GM18508 (cell line): ENCODE results near the gene GRIK4.

Source experiments
- ATAC-seq: cut with Tn5 transposase; IDR thresholded peaks from one replicate; pipeline ENCODE4 v1.9.1; 2021; ENCODE audit warnings: moderate number of reproducible peaks; ENCODE audit not compliant: insufficient read depth, unreplicated experiment

GRIK4 gene

DNA sequence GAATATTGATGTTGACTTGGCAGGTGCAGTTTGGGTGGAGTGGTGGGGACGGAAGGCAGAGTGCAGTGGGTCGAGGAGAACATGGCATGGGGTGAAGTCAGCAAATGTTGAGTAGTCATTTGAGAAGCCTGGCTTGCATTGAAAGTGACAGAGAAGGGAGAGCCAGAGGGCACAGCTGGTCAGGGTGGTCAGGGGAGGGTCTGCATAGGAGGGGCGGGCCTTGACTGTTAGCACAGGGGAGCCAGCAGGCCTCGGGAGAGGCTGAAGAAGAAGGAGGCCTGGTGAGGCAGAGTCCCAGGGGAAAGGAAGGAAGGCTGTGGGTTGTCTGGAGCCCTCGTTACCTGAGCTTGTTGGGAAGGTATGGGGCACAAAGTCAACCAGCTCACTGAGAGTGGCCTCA lies 281.6 kb downstream of the GRIK4 start:
- ATAC-seq = no peak

DNA sequence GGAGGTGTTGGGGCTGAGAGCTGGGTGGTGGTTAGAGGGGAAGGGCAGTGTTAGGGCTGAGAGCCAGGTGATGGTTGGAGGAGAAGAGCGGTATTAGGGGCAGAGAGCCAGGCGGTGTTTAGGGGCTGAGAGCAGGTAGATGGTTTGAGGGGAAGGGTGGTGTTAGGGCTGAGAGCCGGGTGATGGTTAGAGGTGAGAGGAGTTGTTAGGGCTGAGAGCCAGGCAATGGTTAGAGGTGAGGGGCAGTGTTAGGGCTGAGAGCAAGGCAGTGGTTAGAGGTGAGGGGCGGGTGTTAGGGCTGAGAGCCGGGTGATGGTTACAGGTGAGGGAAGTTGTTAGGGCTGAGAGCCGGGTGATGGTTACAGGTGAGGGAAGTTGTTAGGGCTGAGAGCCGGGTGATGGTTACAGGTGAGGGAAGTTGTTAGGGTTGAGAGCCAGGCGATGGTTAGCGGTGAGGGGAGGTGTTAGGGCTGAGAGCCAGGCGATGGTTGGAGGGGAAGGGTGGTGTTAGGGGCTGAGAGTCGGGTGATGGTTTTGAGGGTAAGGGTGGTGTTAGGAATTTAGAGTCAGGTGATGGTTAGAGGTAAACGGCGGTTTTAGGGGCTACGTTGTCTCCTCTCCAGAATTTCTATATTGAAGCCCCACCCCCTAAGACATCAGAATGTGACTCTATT lies 282.4 kb downstream of the GRIK4 start:
- ATAC-seq = no peak

DNA sequence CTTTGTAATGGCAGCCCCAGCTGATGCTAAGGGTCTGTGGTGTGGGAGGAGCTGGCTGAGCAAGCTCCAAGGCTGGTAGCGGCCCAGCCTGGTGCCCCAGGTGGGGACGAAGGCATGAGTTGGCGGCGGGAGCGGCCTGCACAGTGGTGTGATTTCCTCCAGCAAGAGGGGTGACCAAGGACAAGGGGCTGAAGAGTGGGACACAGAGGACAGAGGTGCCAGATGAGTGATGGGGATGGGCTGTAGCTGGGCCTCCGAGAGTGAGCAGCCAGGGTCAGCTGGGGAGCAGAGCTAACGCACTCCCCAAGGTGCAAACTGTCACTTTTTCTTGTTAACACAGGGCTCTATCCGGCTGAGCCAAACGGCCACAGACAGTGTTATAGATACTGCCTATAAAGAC lies 283.2 kb downstream of the GRIK4 start:
- ATAC-seq = no peak

DNA sequence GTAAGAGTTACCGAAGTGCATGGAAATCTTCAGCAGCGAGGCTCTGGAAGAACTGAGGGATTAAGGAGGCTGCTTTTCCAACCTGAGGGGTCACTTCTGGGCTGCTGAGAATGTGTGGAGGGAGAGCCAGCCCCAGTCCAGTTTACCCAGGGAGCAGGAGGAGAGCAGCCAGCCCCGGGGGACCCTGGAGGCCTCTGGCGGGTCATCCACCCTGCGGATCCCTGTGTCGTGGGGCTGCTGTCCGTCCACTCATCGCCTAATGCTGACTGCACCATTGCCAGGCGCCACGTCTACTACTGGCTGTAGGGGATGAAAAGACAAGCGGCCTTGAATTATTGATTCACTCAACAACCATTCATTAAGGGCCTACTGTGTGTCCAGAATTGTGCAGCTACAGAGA lies 283.6 kb downstream of the GRIK4 start:
- ATAC-seq = no peak

DNA sequence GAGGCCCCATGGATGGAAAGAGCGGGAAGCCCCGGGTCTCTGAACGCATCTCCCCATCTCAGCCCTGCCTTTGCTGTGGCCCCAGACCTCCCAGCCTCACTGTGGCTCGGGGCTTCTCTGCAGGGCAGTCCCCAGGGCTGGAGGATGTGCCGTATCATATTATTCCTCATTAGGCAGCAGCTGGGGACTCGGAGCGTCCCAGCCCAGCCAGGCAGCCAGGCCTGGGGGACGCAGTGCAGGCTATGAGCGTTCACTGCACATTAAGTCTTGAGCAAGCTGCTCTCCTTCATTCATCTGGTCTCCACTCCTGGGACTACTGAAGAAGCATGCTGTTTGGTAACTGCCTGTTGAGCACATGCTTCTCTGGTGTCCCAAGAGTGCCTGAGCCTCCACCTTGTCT lies 285.6 kb downstream of the GRIK4 start:
- no peak for ATAC-seq

DNA sequence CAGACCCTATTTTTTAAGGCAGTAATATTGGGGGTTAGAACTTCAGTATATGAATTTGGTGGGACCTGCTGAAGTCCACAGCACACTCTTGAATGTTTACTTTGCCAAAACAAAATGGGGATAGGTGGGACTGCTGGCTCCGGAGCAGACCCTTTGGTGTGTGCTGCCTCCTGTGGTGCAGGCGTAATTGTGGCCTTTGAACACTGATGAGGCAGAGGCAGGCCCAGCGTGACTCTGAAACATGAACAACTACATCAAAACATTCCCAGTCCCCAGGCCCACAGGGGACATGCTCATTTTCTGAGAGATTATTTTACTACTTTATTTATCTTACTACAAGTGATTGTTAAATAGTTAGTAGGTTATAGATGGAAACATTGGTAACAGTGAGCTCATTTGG lies 287.3 kb downstream of the GRIK4 start:
- ATAC-seq = no peak

DNA sequence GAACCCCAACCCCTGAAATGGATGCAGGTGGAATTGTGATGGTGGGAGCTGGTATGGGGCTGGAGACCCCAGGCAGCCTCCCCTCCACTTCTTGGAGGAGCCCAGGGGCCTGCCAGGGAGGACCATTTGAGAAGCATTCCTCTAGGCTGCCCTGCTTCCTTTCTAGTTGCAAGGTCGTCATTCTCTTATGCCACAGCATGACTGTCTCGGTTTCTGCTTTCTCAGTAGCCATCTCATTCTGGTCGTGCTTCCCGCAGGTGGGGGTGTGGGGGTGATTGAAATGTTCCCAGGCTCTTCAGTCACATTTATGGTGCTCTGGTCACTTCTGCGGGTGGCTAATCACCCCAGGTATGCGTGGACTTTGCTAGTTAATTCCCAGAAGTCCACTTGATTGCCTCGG lies 288.7 kb downstream of the GRIK4 start:
- ATAC-seq = no peak

DNA sequence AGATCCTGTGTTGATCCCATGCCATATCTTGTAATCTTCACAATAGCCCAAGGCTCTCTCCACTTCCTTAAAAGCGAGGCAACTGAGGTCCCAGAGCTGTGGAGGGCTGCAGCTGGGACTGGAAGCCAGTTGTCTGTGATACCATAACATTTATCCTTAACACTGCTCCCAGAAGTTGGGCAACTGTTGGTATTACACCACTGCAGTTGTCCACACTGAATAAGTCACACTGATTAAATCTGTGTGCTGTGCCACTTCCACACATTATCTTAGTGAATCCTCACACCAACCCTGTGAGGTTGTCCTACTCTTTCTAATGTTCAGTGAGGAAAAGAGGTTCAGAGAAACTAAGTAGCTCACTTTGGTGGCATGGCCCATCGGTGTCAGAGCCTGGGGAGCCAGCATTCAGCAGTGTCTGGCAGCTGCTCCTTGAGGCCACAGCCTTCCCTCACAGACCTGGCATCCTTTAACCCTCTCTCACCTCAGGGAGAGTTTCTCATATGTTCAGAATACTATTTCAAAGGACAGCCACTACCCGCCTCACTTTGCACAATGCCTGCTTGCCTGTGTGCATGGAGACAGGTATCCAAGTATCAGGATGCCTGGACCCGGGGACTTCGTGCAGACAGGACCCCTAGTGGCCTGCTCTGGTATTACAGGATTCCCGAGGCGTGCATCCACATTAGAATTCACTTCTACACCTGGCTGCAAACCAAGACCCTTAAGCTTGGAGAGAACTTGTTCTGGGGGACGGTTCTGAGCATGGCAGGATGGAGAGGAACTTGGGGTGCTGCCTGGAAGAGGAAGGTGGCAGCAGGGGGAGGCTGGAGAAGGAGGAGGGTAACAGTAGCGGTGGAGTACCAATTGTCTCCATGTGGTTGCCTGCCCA lies 290.5 kb downstream of the GRIK4 start:
- ATAC-seq = no peak

DNA sequence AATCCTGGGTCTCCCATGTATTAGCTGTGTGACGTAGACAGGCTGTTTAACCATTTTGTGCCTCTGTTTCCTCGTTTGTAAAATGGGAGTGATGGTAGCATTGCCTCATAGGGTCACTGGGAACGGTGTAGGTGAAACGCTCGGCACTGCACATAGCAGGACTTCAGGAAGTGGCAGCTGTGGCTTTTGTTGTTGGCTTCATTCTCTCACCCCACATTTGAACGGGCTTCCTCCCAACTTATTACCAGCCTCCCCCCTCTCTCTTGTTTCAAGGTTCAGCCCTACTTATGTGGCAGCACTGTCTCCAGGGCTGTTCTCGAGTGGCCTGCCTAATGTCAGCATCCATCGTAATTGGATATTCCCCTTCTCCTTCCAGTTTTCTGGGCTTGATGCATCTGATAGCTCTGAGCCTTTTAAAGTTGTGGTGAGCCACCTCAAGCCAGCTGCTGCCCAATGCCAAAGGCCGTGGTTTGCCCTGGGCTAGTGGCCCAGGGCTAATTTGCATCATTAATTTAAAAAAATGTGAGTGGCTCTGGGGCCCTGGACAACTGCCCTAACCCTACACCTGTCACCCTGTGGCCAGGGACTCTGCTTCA lies 294.5 kb downstream of the GRIK4 start:
- ATAC-seq = no peak

DNA sequence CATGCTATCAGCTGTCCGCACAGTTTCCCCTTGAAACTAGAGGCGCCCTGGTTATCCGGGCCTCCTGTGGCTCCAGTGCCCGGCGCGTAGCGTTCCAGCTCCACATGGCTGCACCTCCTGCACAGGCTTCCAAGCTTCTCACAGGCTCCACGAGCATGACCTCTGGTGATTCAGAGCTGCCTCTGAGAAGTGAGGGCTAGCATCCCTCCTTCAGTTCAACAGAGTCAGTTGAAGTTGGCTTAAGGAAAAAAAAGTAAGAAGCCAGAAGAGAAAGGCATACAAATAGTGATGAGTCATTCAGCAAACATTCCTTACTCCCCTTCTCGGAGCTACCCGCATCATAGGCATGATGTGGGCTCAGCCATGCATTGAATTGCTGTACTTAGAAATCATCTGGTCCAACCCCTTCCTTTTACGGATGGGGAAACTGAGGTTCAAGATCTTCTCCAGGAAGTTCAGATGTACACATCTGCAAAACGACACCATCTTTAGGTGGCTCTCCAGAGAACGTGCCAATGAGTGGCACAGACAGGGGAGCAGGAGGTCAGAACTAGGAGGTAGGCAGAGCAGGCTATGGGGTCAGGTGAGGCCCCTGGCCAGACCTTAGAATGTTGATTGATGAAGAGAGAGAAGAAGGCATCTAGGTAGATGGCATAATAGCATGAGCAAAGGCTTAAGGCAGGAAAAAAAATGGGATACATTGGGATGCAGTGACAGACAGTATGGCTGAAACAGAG lies 296.0 kb downstream of the GRIK4 start:
- no peak for ATAC-seq

DNA sequence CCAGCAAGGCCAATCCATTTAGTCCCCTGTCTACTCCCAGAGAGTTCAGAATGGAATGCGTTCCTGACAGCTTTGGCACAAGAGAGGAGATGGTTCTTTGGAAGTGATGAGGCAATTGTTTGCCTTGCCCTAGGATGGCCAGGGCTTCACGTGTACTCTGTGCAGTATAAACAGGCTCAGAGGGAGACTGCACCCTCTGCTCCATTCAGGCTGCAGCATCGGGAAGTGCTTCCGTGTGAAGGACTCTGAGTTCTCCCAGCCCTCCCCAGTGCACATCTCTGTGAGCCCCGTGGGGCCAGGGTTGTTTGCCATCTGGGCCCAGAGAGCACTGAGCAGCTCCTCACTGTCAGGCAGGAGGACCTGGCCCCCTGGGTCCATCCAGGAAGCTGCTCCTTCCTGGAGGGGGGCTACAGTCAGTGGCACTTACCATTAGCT lies 297.1 kb downstream of the GRIK4 start:
- ATAC-seq = no peak

DNA sequence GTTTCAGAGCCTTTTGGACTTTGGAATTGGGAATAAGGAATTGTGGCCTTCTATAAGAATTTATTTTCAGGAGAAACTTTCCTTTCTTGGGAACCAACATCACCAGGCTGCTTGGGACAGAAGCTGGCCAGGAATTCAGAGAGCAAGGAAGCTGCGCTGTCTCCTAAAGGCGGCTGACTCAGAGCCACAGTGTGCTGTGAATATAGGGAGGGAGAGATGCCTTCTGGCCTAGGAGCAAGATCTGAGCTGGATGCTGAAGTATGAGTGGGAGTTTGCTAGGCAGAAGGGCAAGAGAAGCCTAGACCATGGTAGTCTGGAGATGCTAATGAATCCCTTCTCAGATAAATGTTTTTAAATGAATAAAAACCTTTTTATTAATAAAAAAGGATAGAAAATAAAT lies 298.7 kb downstream of the GRIK4 start:
- ATAC-seq = no peak

DNA sequence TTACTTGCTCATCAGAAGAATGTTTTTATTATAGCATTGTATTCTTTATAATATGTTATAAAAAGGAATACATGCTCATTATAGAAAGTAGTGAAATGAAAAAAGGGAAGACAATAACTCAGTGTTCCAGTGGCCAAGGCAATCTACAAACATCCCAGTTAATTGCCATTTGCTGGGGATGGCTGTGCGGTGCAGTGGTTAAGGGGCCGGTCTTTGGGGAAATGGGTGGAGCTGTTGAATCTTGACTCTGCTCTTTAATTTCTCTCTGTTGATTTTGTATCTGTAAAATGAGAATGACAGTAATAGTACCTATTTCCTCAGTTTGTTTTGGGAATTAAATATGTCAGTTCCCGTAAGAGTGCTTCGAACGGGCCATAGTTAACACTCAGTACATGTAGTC lies 299.7 kb downstream of the GRIK4 start:
- ATAC-seq = no peak

DNA sequence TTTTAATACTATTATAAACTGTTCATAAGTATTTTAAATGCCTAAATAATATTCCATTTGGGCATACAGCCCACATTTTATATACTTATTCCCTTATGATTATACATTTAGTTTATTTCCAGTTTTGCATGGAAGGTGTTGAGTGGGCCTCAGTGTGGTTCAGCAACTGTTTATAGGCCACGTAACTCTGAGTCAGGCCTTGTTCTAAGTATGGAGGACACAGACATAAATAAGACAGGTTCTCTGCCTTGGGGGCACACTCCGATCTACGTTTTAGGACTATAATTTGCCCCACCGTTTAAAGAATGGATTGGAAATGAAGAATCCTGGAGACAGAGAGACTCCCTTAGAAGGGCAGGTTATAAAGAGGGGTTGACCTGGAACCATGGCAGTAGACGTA lies 300.2 kb downstream of the GRIK4 start:
- no peak for ATAC-seq

DNA sequence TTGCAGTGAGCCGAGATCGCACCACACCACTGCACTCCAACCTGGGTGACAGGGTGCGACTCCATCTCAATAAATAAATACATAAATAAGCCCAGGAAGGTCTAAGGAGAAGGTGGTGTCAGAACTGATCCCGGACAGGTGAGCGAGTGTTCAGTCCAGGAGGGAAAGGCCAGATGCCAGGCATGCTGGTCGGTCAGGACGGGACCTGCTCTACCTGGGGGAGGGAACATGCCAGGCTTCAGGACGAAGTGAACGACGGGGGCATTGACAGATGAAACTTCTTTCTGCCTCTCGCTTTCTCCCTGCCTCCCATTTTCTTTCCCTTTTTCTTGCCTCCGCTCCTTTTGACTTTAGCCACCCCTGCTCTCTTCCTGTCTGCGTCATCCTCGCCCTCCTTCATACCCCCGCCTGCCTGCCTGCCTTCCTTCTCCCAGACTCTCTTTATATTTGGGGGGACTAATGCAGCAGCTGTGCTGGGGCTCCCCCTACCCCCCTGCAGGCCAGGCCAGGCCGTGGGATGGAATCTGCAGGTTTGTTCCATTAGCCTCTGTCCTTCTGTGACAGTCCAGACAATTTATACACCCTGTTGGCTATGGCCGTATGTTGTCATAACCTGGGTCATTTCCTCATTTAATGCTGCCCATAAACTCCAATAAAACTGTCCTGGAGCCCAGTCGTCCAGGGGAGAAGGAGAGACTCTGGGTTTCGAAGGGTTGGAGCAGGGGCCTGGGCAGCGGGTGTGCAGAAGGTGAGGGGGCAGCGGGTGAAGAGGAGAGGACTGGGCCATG lies 303.2 kb downstream of the GRIK4 start:
- ATAC-seq = no peak

DNA sequence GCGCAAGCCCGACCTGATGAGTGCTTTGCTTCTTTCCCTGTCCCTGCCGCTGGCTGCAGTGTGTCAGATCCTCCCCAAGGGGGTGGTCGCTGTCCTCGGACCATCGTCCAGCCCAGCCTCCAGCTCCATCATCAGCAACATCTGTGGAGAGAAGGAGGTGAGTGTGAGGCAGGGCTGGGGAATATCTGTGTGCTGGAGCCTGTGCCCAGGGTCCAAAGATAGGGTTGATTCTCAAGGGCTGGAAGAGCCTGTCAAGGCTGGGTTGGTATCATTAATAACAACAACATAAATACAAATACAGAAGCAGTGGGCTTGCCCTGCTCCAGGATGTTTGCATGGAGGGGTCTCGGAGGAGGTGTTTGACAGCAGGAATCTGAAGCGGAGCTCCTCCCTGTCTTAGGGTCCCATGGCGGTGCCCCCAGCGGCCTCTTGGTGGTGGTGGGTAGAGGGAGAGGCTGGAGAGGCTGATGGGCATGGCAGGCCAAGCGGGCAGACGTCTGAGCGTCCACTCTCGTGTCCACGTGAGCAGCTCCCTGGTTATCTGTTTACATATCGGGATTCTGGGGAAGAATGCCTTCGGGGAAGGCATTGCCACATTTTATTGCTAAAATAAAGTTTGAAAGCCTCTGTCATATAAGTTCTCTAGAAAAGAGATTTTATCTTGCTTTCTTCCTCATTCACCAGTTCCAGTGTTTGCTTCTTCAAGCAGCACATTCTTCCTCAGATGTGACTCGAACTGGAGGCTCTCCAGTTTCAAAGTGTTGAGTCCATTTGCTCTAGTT lies 304.0 kb downstream of the GRIK4 start:
- no peak for ATAC-seq

DNA sequence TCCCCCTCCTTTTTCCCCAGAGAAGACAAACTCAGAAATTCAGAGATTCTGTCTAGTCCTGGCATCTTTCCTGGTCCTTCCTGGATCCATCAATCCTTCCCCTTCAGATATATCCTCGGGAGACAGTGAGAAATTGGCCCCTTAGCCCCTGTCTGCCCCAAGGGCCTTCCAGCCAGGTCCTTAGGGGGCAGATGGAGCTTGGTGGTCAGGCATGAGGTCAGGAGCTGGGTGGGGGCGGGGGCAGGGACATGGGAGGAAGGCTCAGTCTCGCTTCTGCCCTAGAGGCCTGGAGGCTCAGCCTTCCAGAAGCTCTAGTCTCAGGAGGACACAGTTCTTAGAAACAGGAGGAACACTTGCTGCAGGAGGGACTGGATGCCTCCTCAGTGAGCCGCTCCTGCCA lies 304.6 kb downstream of the GRIK4 start:
- ATAC-seq = no peak

DNA sequence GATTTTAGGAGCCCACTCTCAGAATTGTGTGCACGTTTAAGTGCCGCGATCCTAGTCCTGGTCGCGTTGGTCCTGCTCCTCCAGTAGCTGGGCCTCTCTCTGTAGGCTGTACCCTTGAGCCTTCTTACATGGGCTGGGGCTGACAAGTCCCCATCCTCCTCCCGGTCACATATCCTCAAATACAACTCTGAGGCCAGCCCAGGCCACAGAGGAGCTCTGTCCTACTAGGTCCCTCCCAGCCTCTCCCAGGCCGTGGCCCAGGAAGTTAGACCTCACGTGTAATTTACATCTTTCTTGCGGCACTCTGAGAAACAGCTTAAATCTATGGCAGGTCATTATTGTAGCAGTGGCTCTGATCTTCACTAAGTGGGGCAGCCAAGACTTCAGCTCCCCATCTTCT lies 305.2 kb downstream of the GRIK4 start:
- ATAC-seq = no peak

DNA sequence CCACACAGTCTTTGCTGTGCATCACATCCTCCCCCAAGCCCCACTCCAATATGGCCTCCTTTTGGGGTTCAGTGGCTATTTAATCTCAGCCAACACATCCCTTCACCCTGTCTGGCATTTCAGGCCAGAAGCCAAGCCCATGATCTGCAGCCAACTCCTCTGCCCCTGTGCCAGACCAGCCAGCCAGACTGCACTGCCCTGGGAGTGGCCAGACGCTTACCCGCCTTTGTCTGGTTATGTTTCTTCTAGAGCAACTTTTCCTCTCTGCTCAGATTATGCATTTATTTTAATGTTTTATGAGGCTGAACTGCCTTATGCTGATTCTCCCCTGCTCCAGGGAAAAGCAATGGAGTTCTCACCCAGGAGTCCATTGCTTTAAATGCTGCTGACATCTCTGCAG lies 305.6 kb downstream of the GRIK4 start:
- ATAC-seq = no peak
